Measurements from ENCODE around the gene HYOU1.

DNA sequence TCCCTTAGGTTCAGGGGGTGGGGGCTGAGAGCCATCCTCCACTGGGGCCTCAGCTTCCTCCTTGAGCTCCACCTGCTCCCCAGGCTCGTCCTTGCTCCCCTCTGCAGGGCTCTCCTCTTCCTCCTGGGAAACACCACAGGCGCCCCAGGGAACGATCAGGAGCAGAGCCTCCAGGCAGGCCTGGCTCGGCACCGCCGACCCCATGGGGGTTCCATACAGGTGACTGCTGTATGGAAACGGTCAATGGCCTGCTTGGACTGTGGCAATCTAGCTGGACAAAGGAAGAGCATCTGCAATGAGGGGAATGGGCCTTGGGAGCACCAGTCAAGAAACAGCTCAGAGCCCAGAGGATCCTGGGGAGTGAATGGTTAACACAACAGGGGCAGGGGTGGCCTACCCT lies 7.9 kb downstream of the HYOU1 start:
- TF ChIP-seq, protein P1, sequence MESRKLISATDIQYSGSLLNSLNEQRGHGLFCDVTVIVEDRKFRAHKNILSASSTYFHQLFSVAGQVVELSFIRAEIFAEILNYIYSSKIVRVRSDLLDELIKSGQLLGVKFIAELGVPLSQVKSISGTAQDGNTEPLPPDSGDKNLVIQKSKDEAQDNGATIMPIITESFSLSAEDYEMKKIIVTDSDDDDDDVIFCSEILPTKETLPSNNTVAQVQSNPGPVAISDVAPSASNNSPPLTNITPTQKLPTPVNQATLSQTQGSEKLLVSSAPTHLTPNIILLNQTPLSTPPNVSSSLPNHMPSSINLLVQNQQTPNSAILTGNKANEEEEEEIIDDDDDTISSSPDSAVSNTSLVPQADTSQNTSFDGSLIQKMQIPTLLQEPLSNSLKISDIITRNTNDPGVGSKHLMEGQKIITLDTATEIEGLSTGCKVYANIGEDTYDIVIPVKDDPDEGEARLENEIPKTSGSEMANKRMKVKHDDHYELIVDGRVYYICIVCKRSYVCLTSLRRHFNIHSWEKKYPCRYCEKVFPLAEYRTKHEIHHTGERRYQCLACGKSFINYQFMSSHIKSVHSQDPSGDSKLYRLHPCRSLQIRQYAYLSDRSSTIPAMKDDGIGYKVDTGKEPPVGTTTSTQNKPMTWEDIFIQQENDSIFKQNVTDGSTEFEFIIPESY (IDR thresholded peaks at IDR 0.05; ENCODE audit: borderline replicate concordance, low read depth): no peak
- TF ChIP-seq SMC3 (IDR thresholded peaks at IDR 0.05; ENCODE audit: low read depth, low read length): no peak
- no peak for TF ChIP-seq YY1 (IDR thresholded peaks at IDR 0.05; ENCODE audit: low read depth)
- TF ChIP-seq, protein P2, sequence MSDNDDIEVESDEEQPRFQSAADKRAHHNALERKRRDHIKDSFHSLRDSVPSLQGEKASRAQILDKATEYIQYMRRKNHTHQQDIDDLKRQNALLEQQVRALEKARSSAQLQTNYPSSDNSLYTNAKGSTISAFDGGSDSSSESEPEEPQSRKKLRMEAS (IDR thresholded peaks at IDR 0.05; ENCODE audit: low read depth): no peak
- TF ChIP-seq, protein P3, sequence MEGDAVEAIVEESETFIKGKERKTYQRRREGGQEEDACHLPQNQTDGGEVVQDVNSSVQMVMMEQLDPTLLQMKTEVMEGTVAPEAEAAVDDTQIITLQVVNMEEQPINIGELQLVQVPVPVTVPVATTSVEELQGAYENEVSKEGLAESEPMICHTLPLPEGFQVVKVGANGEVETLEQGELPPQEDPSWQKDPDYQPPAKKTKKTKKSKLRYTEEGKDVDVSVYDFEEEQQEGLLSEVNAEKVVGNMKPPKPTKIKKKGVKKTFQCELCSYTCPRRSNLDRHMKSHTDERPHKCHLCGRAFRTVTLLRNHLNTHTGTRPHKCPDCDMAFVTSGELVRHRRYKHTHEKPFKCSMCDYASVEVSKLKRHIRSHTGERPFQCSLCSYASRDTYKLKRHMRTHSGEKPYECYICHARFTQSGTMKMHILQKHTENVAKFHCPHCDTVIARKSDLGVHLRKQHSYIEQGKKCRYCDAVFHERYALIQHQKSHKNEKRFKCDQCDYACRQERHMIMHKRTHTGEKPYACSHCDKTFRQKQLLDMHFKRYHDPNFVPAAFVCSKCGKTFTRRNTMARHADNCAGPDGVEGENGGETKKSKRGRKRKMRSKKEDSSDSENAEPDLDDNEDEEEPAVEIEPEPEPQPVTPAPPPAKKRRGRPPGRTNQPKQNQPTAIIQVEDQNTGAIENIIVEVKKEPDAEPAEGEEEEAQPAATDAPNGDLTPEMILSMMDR (IDR thresholded peaks at IDR 0.05): no peak
- TF ChIP-seq EP300 (IDR thresholded peaks at IDR 0.05; ENCODE audit: borderline replicate concordance in 1 of 2, low read depth in 1 of 2, low read length in 1 of 2): no peak
- TF ChIP-seq, protein P4, sequence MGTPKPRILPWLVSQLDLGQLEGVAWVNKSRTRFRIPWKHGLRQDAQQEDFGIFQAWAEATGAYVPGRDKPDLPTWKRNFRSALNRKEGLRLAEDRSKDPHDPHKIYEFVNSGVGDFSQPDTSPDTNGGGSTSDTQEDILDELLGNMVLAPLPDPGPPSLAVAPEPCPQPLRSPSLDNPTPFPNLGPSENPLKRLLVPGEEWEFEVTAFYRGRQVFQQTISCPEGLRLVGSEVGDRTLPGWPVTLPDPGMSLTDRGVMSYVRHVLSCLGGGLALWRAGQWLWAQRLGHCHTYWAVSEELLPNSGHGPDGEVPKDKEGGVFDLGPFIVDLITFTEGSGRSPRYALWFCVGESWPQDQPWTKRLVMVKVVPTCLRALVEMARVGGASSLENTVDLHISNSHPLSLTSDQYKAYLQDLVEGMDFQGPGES (IDR thresholded peaks at IDR 0.05; ENCODE audit: low read depth, low read length): no peak
- TF ChIP-seq MEF2A (IDR thresholded peaks at IDR 0.05; ENCODE audit: borderline replicate concordance, low read depth): no peak
- TF ChIP-seq EZH2phosphoT487 (IDR thresholded peaks at IDR 0.05; ENCODE audit: borderline replicate concordance, low read depth): no peak
- no peak for TF ChIP-seq RAD21 (IDR thresholded peaks at IDR 0.05; ENCODE audit: low read length)
- TF ChIP-seq TAF1 (IDR thresholded peaks at IDR 0.05; ENCODE audit: borderline replicate concordance, low read depth, low read length): no peak
- no peak for TF ChIP-seq RXRA (IDR thresholded peaks at IDR 0.05; ENCODE audit: borderline replicate concordance, low read depth)
- TF ChIP-seq, protein P5, sequence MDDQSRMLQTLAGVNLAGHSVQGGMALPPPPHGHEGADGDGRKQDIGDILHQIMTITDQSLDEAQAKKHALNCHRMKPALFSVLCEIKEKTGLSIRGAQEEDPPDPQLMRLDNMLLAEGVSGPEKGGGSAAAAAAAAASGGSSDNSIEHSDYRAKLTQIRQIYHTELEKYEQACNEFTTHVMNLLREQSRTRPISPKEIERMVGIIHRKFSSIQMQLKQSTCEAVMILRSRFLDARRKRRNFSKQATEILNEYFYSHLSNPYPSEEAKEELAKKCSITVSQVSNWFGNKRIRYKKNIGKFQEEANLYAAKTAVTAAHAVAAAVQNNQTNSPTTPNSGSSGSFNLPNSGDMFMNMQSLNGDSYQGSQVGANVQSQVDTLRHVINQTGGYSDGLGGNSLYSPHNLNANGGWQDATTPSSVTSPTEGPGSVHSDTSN (IDR thresholded peaks at IDR 0.05): no peak
- TF ChIP-seq, protein P6, sequence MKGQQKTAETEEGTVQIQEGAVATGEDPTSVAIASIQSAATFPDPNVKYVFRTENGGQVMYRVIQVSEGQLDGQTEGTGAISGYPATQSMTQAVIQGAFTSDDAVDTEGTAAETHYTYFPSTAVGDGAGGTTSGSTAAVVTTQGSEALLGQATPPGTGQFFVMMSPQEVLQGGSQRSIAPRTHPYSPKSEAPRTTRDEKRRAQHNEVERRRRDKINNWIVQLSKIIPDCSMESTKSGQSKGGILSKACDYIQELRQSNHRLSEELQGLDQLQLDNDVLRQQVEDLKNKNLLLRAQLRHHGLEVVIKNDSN (IDR thresholded peaks at IDR 0.05; ENCODE audit: borderline replicate concordance, low read depth): no peak
